LoVo (cell line): ENCODE results near the gene RNF14.
"Not testable (repeated sequence)": the region's sequence is repeated elsewhere in the genome, so short reads cannot be mapped to it uniquely, and the experiment has no call there.

ENCODE experiments used
- DNase-seq: peaks from one replicate; pipeline ENCODE4 v3.0.0-alpha.2; 2016; ENCODE audit warnings: low spot score

The RNF14 gene

GRCh38 chr5:142015781-142016533, 47.1 kb downstream of the RNF14 start:
- DNase-seq, result no peak

GRCh38 chr5:142016556-142016955, 47.7 kb downstream of the RNF14 start:
- no peak for DNase-seq

GRCh38 chr5:142017832-142018427, 49.0 kb downstream of the RNF14 start:
- no peak for DNase-seq

- no peak for DNase-seq
Observed at GRCh38 chr5:142020122-142020659, 51.3 kb downstream of the RNF14 start.

GRCh38 chr5:142023836-142024235, 54.9 kb downstream of the RNF14 start:
- no peak for DNase-seq

- DNase-seq, result peak; percentile 91
Observed at GRCh38 chr5:142024771-142025304, 55.9 kb downstream of the RNF14 start.

GRCh38 chr5:142025637-142026036, 56.7 kb downstream of the RNF14 start:
- no peak for DNase-seq

- DNase-seq, result no peak
Observed at GRCh38 chr5:142032150-142032549, 63.2 kb downstream of the RNF14 start.

GRCh38 chr5:142032747-142033631, 64.1 kb downstream of the RNF14 start:
- DNase-seq, result no peak

- DNase-seq, result not testable (repeated sequence)
Observed at GRCh38 chr5:142033632-142034567, 65.0 kb downstream of the RNF14 start.

GRCh38 chr5:142034994-142035393, 66.1 kb downstream of the RNF14 start:
- DNase-seq, result no peak

- no peak for DNase-seq
Observed at GRCh38 chr5:142036918-142037317, 68.0 kb downstream of the RNF14 start.

GRCh38 chr5:142037599-142037998, 68.7 kb downstream of the RNF14 start:
- not testable (repeated sequence) for DNase-seq

- no peak for DNase-seq
Observed at GRCh38 chr5:142038735-142039134, 69.8 kb downstream of the RNF14 start.
